AG09309 (cell line): Measurements from ENCODE around the gene MTFR1L.

ENCODE experiments used
- DNase-seq: peaks from one replicate; pipeline ENCODE4 v3.0.0-alpha.2; 2010; ENCODE audit warnings: low read depth
- H3K4me3 ChIP-seq: 2 replicates; pipeline ENCODE4 v1.5.1; 2011; ENCODE audit warnings: mild to moderate bottlenecking, low read depth, low read length, moderate library complexity; ENCODE audit not compliant: control insufficient read depth
- CTCF ChIP-seq: IDR thresholded peaks from 2 replicates; pipeline ENCODE4 v1.5.1; 2011; ENCODE audit warnings: mild to moderate bottlenecking, low read depth, low read length, inconsistent platforms; ENCODE audit not compliant: insufficient read depth, control insufficient read depth; ENCODE audit errors: missing control alignments

The MTFR1L gene

GRCh38 chr1:25790472-25790871, 29.3 kb upstream of the MTFR1L start:
- DNase-seq = no peak
- H3K4me3 ChIP-seq = no peak overlapping the region
- TF ChIP-seq CTCF = no peak

GRCh38 chr1:25792115-25792514, 27.6 kb upstream of the MTFR1L start:
- H3K4me3 ChIP-seq = no peak overlapping the region
- no peak for DNase-seq
- no peak for TF ChIP-seq CTCF

- DNase-seq = no peak
- no peak for TF ChIP-seq CTCF
- no peak overlapping the region for H3K4me3 ChIP-seq
Observed at GRCh38 chr1:25793585-25794170, 26.1 kb upstream of the MTFR1L start.

GRCh38 chr1:25794325-25794724, 25.4 kb upstream of the MTFR1L start:
- DNase-seq = no peak

GRCh38 chr1:25795211-25795610, 24.5 kb upstream of the MTFR1L start:
- no peak for DNase-seq
- H3K4me3 ChIP-seq = no peak overlapping the region
- TF ChIP-seq CTCF = no peak

More at GRCh38 chr1:25794325-25794724, 25.4 kb upstream of the MTFR1L start:
- TF ChIP-seq CTCF = no peak
- H3K4me3 ChIP-seq = no peak overlapping the region

- no peak for TF ChIP-seq CTCF
- no peak overlapping the region for H3K4me3 ChIP-seq
- no peak for DNase-seq
Observed at GRCh38 chr1:25795946-25796810, 23.6 kb upstream of the MTFR1L start.
